T-helper 17 cell (primary cell): Measurements from ENCODE around the gene LILRA6. TPM values are rescaled to one million over a fixed set of nuclear protein-coding genes. Genes with fewer than 3 reads are reported as not detected.
"Not testable (repeated sequence)": the region's sequence is repeated elsewhere in the genome, so short reads cannot be mapped to it uniquely, and the experiment has no call there.

Source experiments
- ATAC-seq: fragments of 150-1000 bp; cut with Tn5 transposase; 2 replicates; pipeline ENCODE4 v1.10.0; 2021; ENCODE audit warnings: mild to moderate bottlenecking, moderate library complexity
- DNase-seq, 3 donors: peaks; one replicate each; pipeline versions ENCODE4 v3.0.0 to v3.0.0-alpha.2; 2020 to 2021
- H3K9me3 ChIP-seq: one replicate; pipeline ENCODE4 v1.7.0; 2013; ENCODE audit warnings: low read length, mild to moderate bottlenecking; ENCODE audit not compliant: control insufficient read depth, poor library complexity, severe bottlenecking
- H3K27ac Mint-ChIP-seq: one replicate; pipeline ENCODE4 v1.8.0; 2022; ENCODE audit warnings: mild to moderate bottlenecking, moderate library complexity, mixed read lengths
- H3K27me3 Mint-ChIP-seq: one replicate; pipeline ENCODE4 v1.8.0; 2022; ENCODE audit warnings: mixed read lengths
- H3K36me3 Mint-ChIP-seq: one replicate; pipeline ENCODE4 v1.8.0; 2022; ENCODE audit warnings: low read depth, mixed read lengths
- H3K4me1 Mint-ChIP-seq: one replicate; pipeline ENCODE4 v1.8.0; 2022; ENCODE audit warnings: mild to moderate bottlenecking, mixed read lengths
- H3K4me3 Mint-ChIP-seq: one replicate; pipeline ENCODE4 v1.8.0; 2022; ENCODE audit warnings: mild to moderate bottlenecking, moderate library complexity, mixed read lengths
- total RNA-seq, 4 donors: library from RNA in 2 of 4; stranded (reverse) in 2 of 4; gene quantifications; one replicate each; pipeline ENCODE4 v1.2.3 and lab custom pipeline; 2022 to 2026

Gene LILRA6
- total RNA-seq, 2 donors from 2014 or later, result 0.91 to 2.4 TPM

DNA sequence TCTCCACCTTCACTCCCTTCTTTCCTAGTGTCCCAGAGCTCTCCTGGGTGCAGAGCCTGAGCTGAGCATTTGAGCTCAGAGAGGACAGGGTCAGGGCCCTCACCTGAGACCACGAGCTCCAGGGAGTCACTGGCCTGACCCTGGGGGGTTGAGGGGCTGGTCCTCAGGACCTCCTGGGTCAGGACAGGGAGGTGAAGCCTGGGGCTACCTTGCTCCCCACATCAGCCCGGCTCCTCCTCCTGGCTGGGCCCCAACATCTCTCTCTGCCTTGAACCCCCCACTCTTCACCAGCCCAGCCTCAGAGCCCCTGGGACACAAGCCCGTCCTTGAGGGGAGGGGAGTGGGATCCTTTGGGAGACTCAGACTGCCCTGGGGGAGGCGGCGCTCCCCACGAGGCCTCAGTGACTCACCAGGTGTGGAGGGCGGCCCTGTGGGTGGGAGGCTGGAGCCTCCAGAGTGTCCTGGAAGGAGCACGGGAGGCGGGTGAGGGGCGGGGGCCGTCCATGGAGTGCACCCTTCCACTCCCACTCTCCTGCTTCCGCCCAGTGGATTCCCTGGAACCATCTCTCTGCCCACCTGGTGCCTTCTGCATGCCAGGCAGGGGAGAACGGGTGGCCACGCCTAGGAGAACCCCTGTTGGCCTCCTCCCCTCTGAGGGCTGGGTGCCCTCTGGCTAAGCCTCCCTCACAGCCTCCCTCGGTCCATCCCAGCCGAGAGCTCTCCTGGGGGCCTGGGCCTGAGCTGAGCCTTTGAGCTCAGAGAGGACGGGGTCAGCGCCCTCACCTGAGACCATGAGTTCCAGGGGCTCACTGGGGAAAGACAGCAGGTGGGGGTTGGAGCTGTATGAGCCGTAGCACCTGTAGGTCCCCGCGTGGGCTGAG is 2.9 kb downstream of the LILRA6 start:
- H3K36me3 Mint-ChIP-seq, H3K4me3 Mint-ChIP-seq, H3K27me3 Mint-ChIP-seq, H3K27ac Mint-ChIP-seq, ATAC-seq, H3K4me1 Mint-ChIP-seq, DNase-seq, H3K9me3 ChIP-seq: not testable (repeated sequence)

DNA sequence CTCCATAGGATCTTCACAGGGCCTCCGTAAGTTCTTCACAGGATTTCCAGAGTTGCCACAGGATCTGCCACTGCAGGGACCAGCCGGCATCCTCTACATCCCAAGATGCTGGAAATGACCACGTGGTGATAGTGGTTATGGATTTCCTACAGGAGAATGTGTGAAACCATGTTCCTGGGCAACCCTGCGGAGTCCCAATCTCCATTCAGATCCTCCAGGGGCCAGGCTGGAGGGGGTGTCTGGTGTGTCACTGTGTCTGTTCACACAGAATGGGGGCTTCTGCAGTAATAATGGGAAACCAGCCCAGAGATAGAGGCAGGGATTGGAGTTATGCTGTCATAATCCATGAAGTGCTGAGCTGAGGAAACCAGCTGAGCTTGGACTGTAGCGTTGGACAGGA is 8.6 kb downstream of the LILRA6 start:
- no peak for DNase-seq
- no peaks in the 10 kb centered on the region for H3K9me3 ChIP-seq
- H3K4me3 Mint-ChIP-seq, result no peak overlapping the region
- H3K27ac Mint-ChIP-seq, result no peak overlapping the region
- no peaks in the 10 kb centered on the region for H3K36me3 Mint-ChIP-seq
- ATAC-seq, result no peak
- H3K27me3 Mint-ChIP-seq, result peaks cover 5% of the 10 kb centered on the region
- peaks cover 2% of the 10 kb centered on the region for H3K4me1 Mint-ChIP-seq

GRCh38 chr19:54231077-54231931 is 11.3 kb downstream of the LILRA6 start:
- Mint-ChIP-seq H3K36me3 (no peaks in the 10 kb centered on the region), H3K4me1 (peaks cover 2% of the 10 kb centered on the region), H3K4me3 (no peak overlapping the region), H3K27ac (no peak overlapping the region), H3K27me3 (peaks cover 5% of the 10 kb centered on the region)
- DNase-seq (peak; percentile 69 to 74 (median 69)), ATAC-seq (peak; percentile 82)
- H3K9me3 ChIP-seq, result no peaks in the 10 kb centered on the region

GRCh38 chr19:54230031-54230430 is 12.6 kb downstream of the LILRA6 start:
- Mint-ChIP-seq H3K27me3 (peaks cover 5% of the 10 kb centered on the region), H3K4me3 (no peak overlapping the region), H3K27ac (no peak overlapping the region), H3K4me1 (peaks cover 2% of the 10 kb centered on the region), H3K36me3 (no peaks in the 10 kb centered on the region)
- H3K9me3 ChIP-seq, result no peaks in the 10 kb centered on the region
- ATAC-seq, result no peak
- DNase-seq, result no peak

GRCh38 chr19:54229146-54229545 is 13.4 kb downstream of the LILRA6 start:
- Mint-ChIP-seq H3K4me3 (no peak overlapping the region), H3K4me1 (peaks cover 2% of the 10 kb centered on the region), H3K27ac (no peak overlapping the region), H3K27me3 (peaks cover 5% of the 10 kb centered on the region), H3K36me3 (no peaks in the 10 kb centered on the region)
- ATAC-seq (no peak), DNase-seq (no peak)
- H3K9me3 ChIP-seq, result no peaks in the 10 kb centered on the region

DNA sequence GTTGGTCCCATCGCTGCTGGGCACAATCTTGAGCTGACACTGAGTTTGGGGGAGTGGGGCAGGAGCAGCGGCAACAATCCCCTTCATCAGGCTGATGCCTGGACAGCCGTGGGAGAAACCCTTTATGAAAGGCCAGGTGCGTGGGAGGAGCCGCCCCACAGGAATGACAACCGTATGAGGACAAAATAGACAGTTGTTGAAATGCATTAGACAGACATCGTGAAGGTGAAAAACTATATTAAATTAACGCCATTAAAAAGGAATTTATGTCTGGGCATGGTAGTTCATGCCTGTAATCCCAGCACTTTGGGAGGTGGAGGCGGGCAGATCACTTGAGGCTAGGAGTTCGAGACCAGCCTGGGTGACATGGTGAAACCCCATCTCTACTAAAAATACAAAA is 18.0 kb downstream of the LILRA6 start:
- H3K9me3 ChIP-seq, H3K36me3 Mint-ChIP-seq, DNase-seq, H3K27ac Mint-ChIP-seq, ATAC-seq, H3K4me3 Mint-ChIP-seq, H3K27me3 Mint-ChIP-seq, H3K4me1 Mint-ChIP-seq: not testable (repeated sequence)

- not testable (repeated sequence) for H3K4me1 Mint-ChIP-seq, H3K4me3 Mint-ChIP-seq, H3K27me3 Mint-ChIP-seq, H3K9me3 ChIP-seq, DNase-seq, ATAC-seq, H3K36me3 Mint-ChIP-seq
- H3K27ac Mint-ChIP-seq, result peak overlapping the region; percentile 75
Measured at GRCh38 chr19:54223937-54224281, 18.7 kb downstream of the LILRA6 start.

DNA sequence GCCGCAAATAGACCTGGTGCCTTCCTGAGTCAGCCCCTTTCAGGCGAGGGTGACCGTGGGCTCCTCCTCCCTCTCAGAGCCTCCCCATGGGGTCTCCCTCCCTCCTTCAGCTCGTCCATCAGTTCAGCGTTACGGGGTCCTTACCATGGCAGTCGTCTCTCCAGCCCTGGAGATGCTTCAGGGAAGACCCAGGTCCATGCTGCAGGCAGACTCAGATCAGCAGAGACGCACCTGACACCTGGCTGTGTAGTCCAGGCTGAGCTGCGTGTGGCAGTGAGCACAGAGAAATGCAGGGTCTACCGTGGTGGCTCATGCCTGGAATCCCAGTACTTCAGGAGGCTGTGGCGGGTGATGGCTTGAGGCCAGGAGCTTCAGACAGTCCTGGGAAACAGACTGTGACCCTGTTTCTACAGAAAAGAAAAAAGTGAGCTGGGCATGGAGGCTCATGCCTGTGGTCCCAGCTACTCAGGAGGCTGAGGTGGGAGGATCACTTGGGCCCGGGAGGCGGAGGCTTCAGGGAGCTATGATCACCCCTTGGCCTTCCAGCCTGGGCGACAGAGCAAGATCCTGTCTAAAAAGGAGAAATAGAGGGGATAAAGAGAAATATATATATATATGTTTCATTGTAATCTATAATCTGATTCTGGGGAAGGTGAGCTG is 19.2 kb downstream of the LILRA6 start:
- DNase-seq, H3K36me3 Mint-ChIP-seq, H3K4me1 Mint-ChIP-seq, H3K4me3 Mint-ChIP-seq, H3K27me3 Mint-ChIP-seq, ATAC-seq, H3K9me3 ChIP-seq: not testable (repeated sequence)
- H3K27ac Mint-ChIP-seq, result peak overlapping the region; percentile 75

- H3K36me3 Mint-ChIP-seq, H3K9me3 ChIP-seq, H3K27me3 Mint-ChIP-seq, DNase-seq, H3K4me1 Mint-ChIP-seq: not testable (repeated sequence)
- peak; percentile 61 for ATAC-seq
- Mint-ChIP-seq H3K4me3 (peak within 1 kb of the TSS; percentile 59), H3K27ac (peak within 1 kb of the TSS; percentile 75)
Measured at GRCh38 chr19:54222474-54223276, 19.9 kb downstream of the LILRA6 start, which contains the start of gene LILRB3. Gene LILRB3, minus strand, starts transcription at chr19:54223007. Its CDS starts 31 bp downstream, at chr19:54222976.

DNA sequence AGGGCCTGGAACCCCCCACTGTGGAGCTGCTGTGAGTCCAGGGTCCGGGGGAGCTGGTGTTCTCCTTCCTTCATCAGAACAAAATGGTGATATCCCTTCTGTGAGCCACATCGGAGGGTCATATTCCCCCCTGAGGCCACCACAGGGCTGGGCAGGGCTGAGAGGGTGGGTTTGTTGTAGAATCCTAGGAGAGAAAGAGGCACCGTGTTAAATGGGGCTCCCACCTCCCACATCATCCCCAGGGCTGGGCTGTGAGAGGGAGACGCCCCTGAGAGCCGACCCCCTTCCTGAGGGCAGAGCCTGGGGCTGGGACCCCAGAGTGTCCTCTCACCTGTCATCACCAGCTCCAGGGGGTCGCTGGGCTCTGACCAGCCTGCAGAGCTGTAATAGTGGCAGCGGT is 20.6 kb downstream of the LILRA6 start:
- not testable (repeated sequence) for H3K4me3 Mint-ChIP-seq, H3K27ac Mint-ChIP-seq, H3K36me3 Mint-ChIP-seq, H3K9me3 ChIP-seq, ATAC-seq, H3K4me1 Mint-ChIP-seq, DNase-seq, H3K27me3 Mint-ChIP-seq

DNA sequence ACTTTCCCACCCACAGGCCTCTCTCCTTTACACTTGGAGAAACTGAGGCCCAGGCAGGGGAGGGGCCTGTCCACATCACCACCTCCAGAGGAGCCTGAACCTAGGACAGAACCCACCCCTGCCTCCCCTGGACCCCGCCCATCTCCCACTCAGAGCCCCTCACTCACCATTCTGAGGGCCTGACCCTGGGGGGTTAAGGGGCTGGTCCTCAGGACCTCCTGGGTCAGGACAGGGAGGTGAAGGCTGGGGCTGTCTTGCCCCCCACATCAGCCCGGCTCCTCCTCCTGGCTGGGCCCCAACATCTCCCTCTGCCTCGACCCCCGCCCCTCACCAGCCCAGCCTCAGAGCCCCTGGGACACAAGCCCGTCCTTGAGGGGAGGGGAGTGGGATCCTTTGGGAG is 22.9 kb downstream of the LILRA6 start:
- H3K27ac Mint-ChIP-seq, result peak overlapping the region; percentile 45
- not testable (repeated sequence) for H3K36me3 Mint-ChIP-seq, H3K9me3 ChIP-seq, DNase-seq, H3K4me1 Mint-ChIP-seq, H3K27me3 Mint-ChIP-seq, ATAC-seq, H3K4me3 Mint-ChIP-seq

DNA sequence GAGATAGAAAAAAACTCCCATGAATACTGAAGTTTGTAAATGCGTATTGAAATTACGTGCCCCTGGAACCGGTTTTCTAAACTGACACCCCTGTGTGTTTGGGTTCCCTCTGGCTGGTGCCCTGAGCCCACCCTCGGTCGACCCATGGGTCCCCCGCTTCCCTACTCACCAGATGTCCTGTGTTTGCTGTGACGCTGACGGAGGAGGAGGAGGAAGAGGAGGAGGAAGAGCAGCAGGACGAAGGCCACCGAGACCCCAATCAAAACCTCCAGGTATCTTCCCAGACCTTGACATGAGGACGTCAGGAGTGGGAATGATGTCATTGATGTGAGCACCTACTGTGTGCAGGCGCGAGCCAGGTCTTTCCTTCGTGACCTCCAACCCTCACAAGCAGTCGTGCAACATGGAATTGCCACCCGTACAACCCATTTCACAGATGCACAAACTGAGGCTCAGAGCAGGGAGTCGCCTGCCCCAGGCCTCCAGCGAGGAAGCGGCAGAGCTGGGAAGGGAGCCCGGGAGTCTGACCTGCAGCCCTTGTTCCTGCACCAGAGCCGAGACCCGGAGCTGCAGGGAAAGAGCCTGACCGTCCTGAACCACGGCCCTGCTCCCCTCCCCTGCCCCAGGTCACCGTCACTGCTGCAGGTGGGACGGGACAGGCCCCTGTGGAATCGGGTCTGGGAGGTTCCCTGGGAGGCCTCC is 23.5 kb downstream of the LILRA6 start:
- DNase-seq (no peak), ATAC-seq (no peak)
- H3K9me3 ChIP-seq, result no peaks in the 10 kb centered on the region
- Mint-ChIP-seq H3K4me1 (peaks cover 2% of the 10 kb centered on the region), H3K4me3 (no peak overlapping the region), H3K27ac (peak overlapping the region; percentile 45), H3K36me3 (no peaks in the 10 kb centered on the region), H3K27me3 (no peaks in the 10 kb centered on the region)
